Trophoblast cell (in vitro differentiated cells and primary cell): ENCODE measurements around the gene ANKRD53.

Experiments
- DNase-seq, 2 donors: peaks; one replicate each; pipeline ENCODE4 v3.0.0-alpha.2; 2016
- H2AFZ ChIP-seq: 2 replicates; pipeline ENCODE4 v1.6.1; 2013; ENCODE audit warnings: low read length, moderate library complexity, mild to moderate bottlenecking; ENCODE audit not compliant: insufficient read depth, poor library complexity
- H2AK5ac ChIP-seq: 2 replicates; pipeline ENCODE4 v1.6.1; 2013; ENCODE audit warnings: mild to moderate bottlenecking, low read length
- H2BK120ac ChIP-seq: 2 replicates; pipeline ENCODE4 v1.6.1; 2013; ENCODE audit warnings: low read length, mild to moderate bottlenecking, moderate library complexity; ENCODE audit not compliant: insufficient read depth, poor library complexity
- H2BK12ac ChIP-seq: 2 replicates; pipeline ENCODE4 v1.6.1; 2013; ENCODE audit warnings: mild to moderate bottlenecking, low read length, moderate library complexity
- H2BK5ac ChIP-seq: 2 replicates; pipeline ENCODE4 v1.6.1; 2013; ENCODE audit warnings: low read length, low read depth, moderate library complexity, mild to moderate bottlenecking; ENCODE audit not compliant: poor library complexity
- H3K14ac ChIP-seq: 2 replicates; pipeline ENCODE4 v1.6.1; 2013; ENCODE audit warnings: mild to moderate bottlenecking, low read length
- H3K18ac ChIP-seq: 2 replicates; pipeline ENCODE4 v1.6.1; 2013; ENCODE audit warnings: mild to moderate bottlenecking, low read length
- H3K23ac ChIP-seq: 2 replicates; pipeline ENCODE4 v1.6.1; 2013; ENCODE audit warnings: low read length
- H3K27ac ChIP-seq: 2 replicates; pipeline ENCODE4 v1.5.1; 2013; ENCODE audit warnings: low read depth, mild to moderate bottlenecking, inconsistent platforms, low read length, moderate library complexity
- H3K27me3 ChIP-seq: 2 replicates; pipeline ENCODE4 v1.6.1; 2013; ENCODE audit warnings: inconsistent platforms, mild to moderate bottlenecking, low read length, moderate library complexity; ENCODE audit not compliant: insufficient read depth
- H3K36me3 ChIP-seq, 2 experiments: 1 replicate in 1 of 2; 2 replicates in 1 of 2; pipeline ENCODE4 v1.6.1; 2013; ENCODE audit warnings: low read length in 2 of 2, mild to moderate bottlenecking in 2 of 2, moderate library complexity in 1 of 2; ENCODE audit not compliant: insufficient read depth in 2 of 2, control insufficient read depth in 1 of 2
- H3K4ac ChIP-seq: 2 replicates; pipeline ENCODE4 v1.6.1; 2013; ENCODE audit warnings: low read depth, mild to moderate bottlenecking, low read length, moderate library complexity
- H3K4me1 ChIP-seq, 2 experiments: 1 replicate in 1 of 2; 2 replicates in 1 of 2; pipeline ENCODE4 v1.6.1; 2013; ENCODE audit warnings: low read length in 2 of 2, mild to moderate bottlenecking in 2 of 2, moderate library complexity in 1 of 2; ENCODE audit not compliant: insufficient read depth in 2 of 2, control insufficient read depth in 1 of 2
- H3K4me2 ChIP-seq: 2 replicates; pipeline ENCODE4 v1.6.1; 2013; ENCODE audit warnings: inconsistent platforms, mild to moderate bottlenecking, low read length, moderate library complexity
- H3K4me3 ChIP-seq: 2 replicates; pipeline ENCODE4 v1.5.1; 2013; ENCODE audit warnings: mild to moderate bottlenecking, low read depth, low read length, inconsistent platforms
- H3K79me1 ChIP-seq: one replicate; pipeline ENCODE4 v1.6.1; 2013; ENCODE audit warnings: low read length
- H3K79me2 ChIP-seq: 2 replicates; pipeline ENCODE4 v1.6.1; 2013; ENCODE audit warnings: low read length, mild to moderate bottlenecking; ENCODE audit not compliant: control insufficient read depth, insufficient read depth, poor library complexity
- H3K9ac ChIP-seq: 2 replicates; pipeline ENCODE4 v1.6.1; 2013; ENCODE audit warnings: mild to moderate bottlenecking, low read length
- H3K9me3 ChIP-seq: 2 replicates; pipeline ENCODE4 v1.6.1; 2013; ENCODE audit warnings: low read depth, mild to moderate bottlenecking, control low read depth, inconsistent platforms, low read length; ENCODE audit not compliant: insufficient read depth
- H4K12ac ChIP-seq: 2 replicates; pipeline ENCODE4 v1.6.1; 2013; ENCODE audit warnings: low read depth, mild to moderate bottlenecking, low read length, moderate library complexity
- H4K8ac ChIP-seq: 2 replicates; pipeline ENCODE4 v1.6.1; 2013; ENCODE audit warnings: low read depth, mild to moderate bottlenecking, low read length, moderate library complexity
- H4K91ac ChIP-seq: one replicate; pipeline ENCODE4 v1.6.1; 2013; ENCODE audit warnings: low read depth, mild to moderate bottlenecking, low read length, moderate library complexity
- WGBS: extraction: QIAGEN DNeasy Blood & Tissue Kit; methylation state at CpG from one replicate; pipeline ENCODE4 v1.1.7; 2013; ENCODE audit warnings: missing lambda C conversion rate; ENCODE audit not compliant: insufficient read length, insufficient coverage; ENCODE audit errors: extremely low coverage; 5-methylcytosine and 5-hydroxymethylcytosine counted together

Gene ANKRD53

GRCh38 chr2:70943205-70943871 lies 35.1 kb upstream of the ANKRD53 start:
- Histone ChIP-seq H4K12ac (no peak overlapping the region), H3K4me1 (peaks cover 2 to 3% of the 10 kb centered on the region in 2 experiments), H3K4me2 (no peak overlapping the region), H2BK12ac (no peak overlapping the region), H2AK5ac (no peak overlapping the region), H3K9me3 (no peaks in the 10 kb centered on the region), H2BK5ac (no peak overlapping the region), H2BK120ac (no peak overlapping the region), H3K14ac (no peak overlapping the region), H3K27ac (no peak overlapping the region), H4K91ac (no peak overlapping the region), H3K4me3 (no peak overlapping the region), H3K18ac (no peak overlapping the region), H3K23ac (no peak overlapping the region), H4K8ac (no peak overlapping the region), H3K27me3 (peaks cover 13% of the 10 kb centered on the region), H3K79me1 (no peaks in the 10 kb centered on the region), H3K4ac (no peak overlapping the region), H3K36me3 (no peaks in the 10 kb centered on the region), H3K79me2 (no peaks in the 10 kb centered on the region), H3K9ac (no peak overlapping the region), H2AFZ (no peak overlapping the region)
- DNase-seq = no peak
- no CpG with 5 or more reads among the region's 11 CpGs for WGBS

DNA sequence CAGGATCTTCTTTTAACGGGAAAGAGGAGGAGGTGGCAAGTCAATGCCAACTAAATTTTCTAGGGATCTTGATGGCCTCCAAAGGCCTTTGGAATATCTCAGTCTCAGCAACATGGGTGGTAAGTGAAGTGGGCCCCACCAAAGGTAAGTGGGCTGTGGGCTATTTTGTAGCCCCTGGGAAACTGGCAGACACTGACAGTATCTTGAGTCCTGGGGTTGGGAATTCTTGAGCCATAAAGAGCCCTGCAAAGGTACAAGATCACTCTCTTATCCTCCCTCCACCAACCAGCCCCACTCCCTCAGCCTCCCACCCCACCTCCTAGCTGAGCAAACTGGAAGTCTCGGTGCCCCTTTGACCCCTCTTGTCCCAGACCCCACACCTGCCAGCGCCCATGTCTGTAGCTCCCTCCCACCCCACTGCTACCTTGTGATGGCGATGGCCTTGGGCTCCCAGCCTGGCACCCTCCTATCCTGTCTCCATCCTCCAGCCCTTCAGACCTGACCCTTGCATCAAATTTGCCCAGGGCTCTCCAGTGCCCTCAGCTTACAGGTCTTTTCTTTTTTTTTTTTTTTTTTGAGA lies 34.2 kb upstream of the ANKRD53 start:
- Histone ChIP-seq H3K4me2 (no peak overlapping the region), H2BK120ac (no peak overlapping the region), H3K4ac (no peak overlapping the region), H4K12ac (no peak overlapping the region), H2AK5ac (no peak overlapping the region), H3K27ac (no peak overlapping the region), H2BK12ac (no peak overlapping the region), H3K9me3 (no peaks in the 10 kb centered on the region), H3K14ac (no peak overlapping the region), H3K4me1 (peaks cover 0 to 5% of the 10 kb centered on the region in 2 experiments), H3K36me3 (no peaks in the 10 kb centered on the region), H3K9ac (no peak overlapping the region), H3K79me2 (no peaks in the 10 kb centered on the region), H4K8ac (no peak overlapping the region), H3K4me3 (no peak overlapping the region), H2BK5ac (no peak overlapping the region), H2AFZ (no peak overlapping the region), H4K91ac (no peak overlapping the region), H3K79me1 (no peaks in the 10 kb centered on the region), H3K27me3 (peaks cover 10% of the 10 kb centered on the region), H3K23ac (no peak overlapping the region), H3K18ac (no peak overlapping the region)
- no CpG with 5 or more reads among the region's 4 CpGs for WGBS
- no peak for DNase-seq

DNA sequence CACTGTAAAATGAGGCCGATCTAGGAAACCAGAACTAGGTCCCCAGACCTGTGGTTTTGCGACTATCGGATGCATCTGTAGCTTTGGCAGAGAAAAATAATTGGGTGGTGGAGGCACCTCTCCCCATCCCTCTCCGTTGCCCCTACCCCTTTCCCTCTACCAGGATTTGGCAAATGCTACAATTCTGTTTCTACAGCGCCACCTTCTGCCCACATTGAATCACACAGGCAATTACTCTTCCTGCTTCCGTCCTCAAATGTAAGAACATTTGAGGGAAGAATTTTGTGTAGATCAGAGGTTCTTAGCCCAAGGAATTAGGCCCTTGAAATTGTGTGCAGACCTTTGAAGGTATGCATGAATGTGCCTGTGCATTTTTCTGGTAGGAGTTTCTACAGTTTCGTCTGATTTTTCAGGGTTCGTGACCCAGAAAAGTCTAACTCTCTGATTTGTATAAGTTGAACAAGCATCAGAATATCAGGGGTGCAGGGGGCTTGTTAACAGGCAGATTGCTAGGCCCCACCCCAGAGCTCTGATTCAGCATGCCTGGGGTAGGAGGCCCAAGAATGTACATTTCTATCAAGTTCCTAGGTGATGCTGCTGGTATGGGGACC lies 31.5 kb upstream of the ANKRD53 start:
- H3K9ac ChIP-seq = no peak overlapping the region
- no peak overlapping the region for H4K12ac ChIP-seq
- no peaks in the 10 kb centered on the region for H3K79me1 ChIP-seq
- no peak overlapping the region for H3K4me2 ChIP-seq
- H3K79me2 ChIP-seq = no peaks in the 10 kb centered on the region
- H3K4ac ChIP-seq = no peak overlapping the region
- no CpG with 5 or more reads among the region's 8 CpGs for WGBS
- H3K23ac ChIP-seq = no peak overlapping the region
- no peak overlapping the region for H2BK120ac ChIP-seq
- no peak overlapping the region for H2AFZ ChIP-seq
- H2AK5ac ChIP-seq = no peak overlapping the region
- no peak overlapping the region for H3K18ac ChIP-seq
- no peak overlapping the region for H2BK12ac ChIP-seq
- H4K8ac ChIP-seq = no peak overlapping the region
- H3K4me3 ChIP-seq = no peak overlapping the region
- H4K91ac ChIP-seq = no peak overlapping the region
- H2BK5ac ChIP-seq = no peak overlapping the region
- peaks cover 0 to 5% of the 10 kb centered on the region in 2 experiments for H3K4me1 ChIP-seq
- peak; percentile 43 to 78 for DNase-seq
- H3K27me3 ChIP-seq = no peaks in the 10 kb centered on the region
- no peaks in the 10 kb centered on the region for H3K9me3 ChIP-seq
- no peaks in the 10 kb centered on the region for H3K36me3 ChIP-seq
- no peak overlapping the region for H3K14ac ChIP-seq
- H3K27ac ChIP-seq = no peak overlapping the region

- Histone ChIP-seq H3K79me1 (no peaks in the 10 kb centered on the region), H2AFZ (no peak overlapping the region), H2BK12ac (no peak overlapping the region), H4K12ac (no peak overlapping the region), H3K9me3 (no peaks in the 10 kb centered on the region), H3K4me1 (peaks cover 0 to 5% of the 10 kb centered on the region in 2 experiments), H3K79me2 (no peaks in the 10 kb centered on the region), H3K27me3 (no peaks in the 10 kb centered on the region), H3K36me3 (no peaks in the 10 kb centered on the region), H2BK120ac (no peak overlapping the region), H3K14ac (no peak overlapping the region), H3K27ac (no peak overlapping the region), H2AK5ac (no peak overlapping the region), H3K4me3 (no peak overlapping the region), H4K8ac (no peak overlapping the region), H3K4ac (no peak overlapping the region), H3K4me2 (no peak overlapping the region), H2BK5ac (no peak overlapping the region), H3K23ac (no peak overlapping the region), H4K91ac (no peak overlapping the region), H3K9ac (no peak overlapping the region), H3K18ac (no peak overlapping the region)
- DNase-seq = peak in 1 of 2 donors; percentile 30
- no CpG with 5 or more reads among the region's 11 CpGs for WGBS
Observed at GRCh38 chr2:70947556-70948184, 30.8 kb upstream of the ANKRD53 start.
